ENCODE results near the gene PTPRT.

DNA sequence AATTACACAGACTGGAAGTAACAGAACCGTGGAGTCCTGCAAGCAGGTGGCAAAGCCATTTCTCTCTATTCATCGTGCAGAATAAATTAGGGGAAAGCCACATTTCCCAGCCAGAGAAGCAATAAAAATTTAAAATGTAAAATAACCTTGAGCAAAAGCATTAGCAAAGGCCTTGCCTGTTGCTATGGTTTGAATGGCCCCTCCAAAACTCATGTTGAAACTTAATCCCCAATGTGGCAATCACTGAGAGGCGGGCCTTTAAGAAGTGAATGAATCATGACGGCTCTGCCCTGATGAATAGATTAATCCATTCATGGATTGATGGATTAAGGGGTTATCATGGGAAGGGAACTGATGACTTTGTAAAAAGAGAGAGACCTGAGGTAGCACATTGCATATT lies 679.0 kb downstream of the PTPRT start:
- TF ChIP-seq POLR2A (IDR thresholded peaks at IDR 0.05) (no peak), EP300 (IDR thresholded peaks at IDR 0.05) (no peak), POLR2AphosphoS5 (IDR thresholded peaks at IDR 0.05) (no peak)
- TF ChIP-seq, protein P1, sequence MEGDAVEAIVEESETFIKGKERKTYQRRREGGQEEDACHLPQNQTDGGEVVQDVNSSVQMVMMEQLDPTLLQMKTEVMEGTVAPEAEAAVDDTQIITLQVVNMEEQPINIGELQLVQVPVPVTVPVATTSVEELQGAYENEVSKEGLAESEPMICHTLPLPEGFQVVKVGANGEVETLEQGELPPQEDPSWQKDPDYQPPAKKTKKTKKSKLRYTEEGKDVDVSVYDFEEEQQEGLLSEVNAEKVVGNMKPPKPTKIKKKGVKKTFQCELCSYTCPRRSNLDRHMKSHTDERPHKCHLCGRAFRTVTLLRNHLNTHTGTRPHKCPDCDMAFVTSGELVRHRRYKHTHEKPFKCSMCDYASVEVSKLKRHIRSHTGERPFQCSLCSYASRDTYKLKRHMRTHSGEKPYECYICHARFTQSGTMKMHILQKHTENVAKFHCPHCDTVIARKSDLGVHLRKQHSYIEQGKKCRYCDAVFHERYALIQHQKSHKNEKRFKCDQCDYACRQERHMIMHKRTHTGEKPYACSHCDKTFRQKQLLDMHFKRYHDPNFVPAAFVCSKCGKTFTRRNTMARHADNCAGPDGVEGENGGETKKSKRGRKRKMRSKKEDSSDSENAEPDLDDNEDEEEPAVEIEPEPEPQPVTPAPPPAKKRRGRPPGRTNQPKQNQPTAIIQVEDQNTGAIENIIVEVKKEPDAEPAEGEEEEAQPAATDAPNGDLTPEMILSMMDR (IDR thresholded peaks at IDR 0.05), result no peak
